Sigmoid colon (tissue), 4 donors: ENCODE data around the gene ZFR2.

Experiments used
- EP300 ChIP-seq, 4 donors: sonication (generic); formaldehyde crosslinking; IDR thresholded peaks; one replicate each; pipeline ENCODE4 v1.6.1; 2017; ENCODE audit warnings: antibody characterized with exemption in 4 of 4
- POLR2AphosphoS5 ChIP-seq, 4 donors: sonication (generic); formaldehyde crosslinking; IDR thresholded peaks; one replicate each; pipeline ENCODE4 v1.6.1; 2017; ENCODE audit warnings: antibody characterized with exemption in 4 of 4
- TF ChIP-seq, protein P1 (sequence below), 4 experiments: fragments of 450-650 bp in 3 of 4; fragments of 200-600 bp in 1 of 4; IDR thresholded peaks; one replicate each; pipeline ENCODE4 v1.5.1; 2016 to 2019; ENCODE audit warnings: antibody characterized with exemption in 4 of 4, mild to moderate bottlenecking in 3 of 4, moderate library complexity in 2 of 4

- TF ChIP-seq EP300 (IDR thresholded peaks at IDR 0.05) (no peak), POLR2AphosphoS5 (IDR thresholded peaks at IDR 0.05) (no peak)
- TF ChIP-seq, protein P1, sequence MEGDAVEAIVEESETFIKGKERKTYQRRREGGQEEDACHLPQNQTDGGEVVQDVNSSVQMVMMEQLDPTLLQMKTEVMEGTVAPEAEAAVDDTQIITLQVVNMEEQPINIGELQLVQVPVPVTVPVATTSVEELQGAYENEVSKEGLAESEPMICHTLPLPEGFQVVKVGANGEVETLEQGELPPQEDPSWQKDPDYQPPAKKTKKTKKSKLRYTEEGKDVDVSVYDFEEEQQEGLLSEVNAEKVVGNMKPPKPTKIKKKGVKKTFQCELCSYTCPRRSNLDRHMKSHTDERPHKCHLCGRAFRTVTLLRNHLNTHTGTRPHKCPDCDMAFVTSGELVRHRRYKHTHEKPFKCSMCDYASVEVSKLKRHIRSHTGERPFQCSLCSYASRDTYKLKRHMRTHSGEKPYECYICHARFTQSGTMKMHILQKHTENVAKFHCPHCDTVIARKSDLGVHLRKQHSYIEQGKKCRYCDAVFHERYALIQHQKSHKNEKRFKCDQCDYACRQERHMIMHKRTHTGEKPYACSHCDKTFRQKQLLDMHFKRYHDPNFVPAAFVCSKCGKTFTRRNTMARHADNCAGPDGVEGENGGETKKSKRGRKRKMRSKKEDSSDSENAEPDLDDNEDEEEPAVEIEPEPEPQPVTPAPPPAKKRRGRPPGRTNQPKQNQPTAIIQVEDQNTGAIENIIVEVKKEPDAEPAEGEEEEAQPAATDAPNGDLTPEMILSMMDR (IDR thresholded peaks at IDR 0.05) = no peak
Measured at GRCh38 chr19:3897936-3898335, 29.1 kb upstream of the ZFR2 start.
